Keratinocyte (primary cell): ENCODE results near the gene VPS13C. TPM values are rescaled to one million over a fixed set of nuclear protein-coding genes. Genes with fewer than 3 reads are reported as not detected.

ENCODE experiments used
- DNase-seq: peaks from one replicate; pipeline ENCODE4 v3.0.0-alpha.2; 2011; ENCODE audit warnings: low read depth, missing footprints, low spot score
- FAIRE-seq: peaks from 2 replicates; lab custom pipeline; 2011; peaks lifted over from hg19 to GRCh38; lab: Jason Lieb, UNC
- H2AFZ ChIP-seq: 2 replicates; pipeline ENCODE4 v1.6.0; 2012; ENCODE audit warnings: low read length, control low read depth, inconsistent platforms; ENCODE audit not compliant: control insufficient read depth
- H3K27ac ChIP-seq: 2 replicates; pipeline ENCODE4 v1.5.1; 2011; ENCODE audit warnings: low read length; ENCODE audit not compliant: control insufficient read depth, insufficient read depth
- H3K27me3 ChIP-seq: 3 replicates; pipeline ENCODE4 v1.6.0; 2011; ENCODE audit warnings: low read length; ENCODE audit not compliant: control insufficient read depth, insufficient read depth; ENCODE audit errors: extremely low read depth
- H3K36me3 ChIP-seq, 2 experiments: 2 replicates in 1 of 2; 3 replicates in 1 of 2; pipeline ENCODE4 v1.5.1; 2011; ENCODE audit warnings: low read length in 2 of 2, mild to moderate bottlenecking in 1 of 2; ENCODE audit not compliant: control insufficient read depth in 2 of 2, insufficient read depth in 2 of 2; ENCODE audit errors: extremely low read depth in 1 of 2
- H3K4me1 ChIP-seq: 3 replicates; pipeline ENCODE4 v1.5.1; 2011; ENCODE audit warnings: low read length; ENCODE audit not compliant: control insufficient read depth, insufficient read depth; ENCODE audit errors: extremely low read depth
- H3K4me2 ChIP-seq: 3 replicates; pipeline ENCODE4 v1.6.0; 2011; ENCODE audit warnings: low read depth, low read length; ENCODE audit not compliant: control insufficient read depth, insufficient read depth; ENCODE audit errors: extremely low read depth
- H3K4me3 ChIP-seq, 3 experiments: fragments of 200-600 bp in 1 of 3; sonication (generic) in 1 of 3; 2 replicates in 2 of 3; 3 replicates in 1 of 3; pipeline ENCODE4 v1.5.1; 2011 to 2016; ENCODE audit warnings: low read length in 3 of 3, mild to moderate bottlenecking in 3 of 3, control low read depth in 2 of 3, inconsistent platforms in 1 of 3, low read depth in 1 of 3, mixed read lengths in 1 of 3, mixed run types in 1 of 3, moderate library complexity in 1 of 3; ENCODE audit not compliant: control insufficient read depth in 2 of 3, insufficient read depth in 2 of 3; ENCODE audit errors: extremely low read depth in 1 of 3
- H3K79me2 ChIP-seq: 2 replicates; pipeline ENCODE4 v1.6.0; 2012; ENCODE audit warnings: low read length; ENCODE audit not compliant: control insufficient read depth, insufficient read depth
- H3K9ac ChIP-seq: 3 replicates; pipeline ENCODE4 v1.6.0; 2011; ENCODE audit warnings: low read length; ENCODE audit not compliant: control insufficient read depth, insufficient read depth; ENCODE audit errors: extremely low read depth
- H3K9me1 ChIP-seq: 3 replicates; pipeline ENCODE4 v1.6.0; 2011; ENCODE audit warnings: low read length; ENCODE audit not compliant: control insufficient read depth, insufficient read depth; ENCODE audit errors: extremely low read depth
- H3K9me3 ChIP-seq: 2 replicates; pipeline ENCODE4 v1.5.1; 2012; ENCODE audit warnings: low read depth, low read length; ENCODE audit not compliant: control insufficient read depth
- H4K20me1 ChIP-seq: 3 replicates; pipeline ENCODE4 v1.6.0; 2011; ENCODE audit warnings: low read length; ENCODE audit not compliant: control insufficient read depth, insufficient read depth; ENCODE audit errors: extremely low read depth
- EZH2 ChIP-seq: IDR thresholded peaks from one replicate; pipeline ENCODE4 v1.6.1; 2012; ENCODE audit warnings: inconsistent platforms, mild to moderate bottlenecking, low read length, moderate library complexity
- dilution Hi-C: fragments of 300-500 bp; cut with MboI; formaldehyde crosslinking; loops from one replicate; pipeline ENCODE4 v1.7.0; 2020; ENCODE audit warnings: low sequenced_read_pairs; ENCODE audit not compliant: extremely low pct_ligation_motif_present
- polyA plus RNA-seq, 5 experiments: library from polyadenylated mRNA; depleted of rRNA in 3 of 5; stranded (reverse) in 3 of 5; stranded (forward) in 1 of 5; unstranded in 1 of 5; fragments of >200 nt; gene quantifications; 1 replicate in 1 of 5; 2 replicates in 3 of 5; 3 replicates in 1 of 5; pipeline versions ENCODE4 v1.2.1 to v1.2.3, GENCODE V29; 2011 to 2012; ENCODE audit warnings: missing spikeins in 2 of 5, low read depth in 1 of 5, low replicate concordance in 1 of 5
- TF ChIP-seq, protein P1 (sequence below), 3 experiments: IDR thresholded peaks in 1 of 3; conservative IDR thresholded peaks in 1 of 3; optimal IDR thresholded peaks in 1 of 3; 2 replicates in 2 of 3; 3 replicates in 1 of 3; pipeline versions ENCODE3 to v1.5.1; 2011; ENCODE audit warnings: low read length in 3 of 3, mild to moderate bottlenecking in 3 of 3, moderate library complexity in 2 of 3, control low read depth in 1 of 3, inconsistent platforms in 1 of 3; ENCODE audit not compliant: insufficient read depth in 2 of 3; ENCODE audit errors: extremely low read depth in 1 of 3

VPS13C gene
- polyA plus RNA-seq, 1 donor (not counting 4 experiments of a cell fraction or from before 2014, with no cell fraction given), result 13.5 TPM

- no peaks in the 10 kb centered on the region for H3K9me1 ChIP-seq
- dilution Hi-C loops, result no loop called here
- no peak overlapping the region for H3K4me2 ChIP-seq
- no peak overlapping the region for H3K27ac ChIP-seq
- TF ChIP-seq EZH2, result no peak
- TF ChIP-seq, protein P1, sequence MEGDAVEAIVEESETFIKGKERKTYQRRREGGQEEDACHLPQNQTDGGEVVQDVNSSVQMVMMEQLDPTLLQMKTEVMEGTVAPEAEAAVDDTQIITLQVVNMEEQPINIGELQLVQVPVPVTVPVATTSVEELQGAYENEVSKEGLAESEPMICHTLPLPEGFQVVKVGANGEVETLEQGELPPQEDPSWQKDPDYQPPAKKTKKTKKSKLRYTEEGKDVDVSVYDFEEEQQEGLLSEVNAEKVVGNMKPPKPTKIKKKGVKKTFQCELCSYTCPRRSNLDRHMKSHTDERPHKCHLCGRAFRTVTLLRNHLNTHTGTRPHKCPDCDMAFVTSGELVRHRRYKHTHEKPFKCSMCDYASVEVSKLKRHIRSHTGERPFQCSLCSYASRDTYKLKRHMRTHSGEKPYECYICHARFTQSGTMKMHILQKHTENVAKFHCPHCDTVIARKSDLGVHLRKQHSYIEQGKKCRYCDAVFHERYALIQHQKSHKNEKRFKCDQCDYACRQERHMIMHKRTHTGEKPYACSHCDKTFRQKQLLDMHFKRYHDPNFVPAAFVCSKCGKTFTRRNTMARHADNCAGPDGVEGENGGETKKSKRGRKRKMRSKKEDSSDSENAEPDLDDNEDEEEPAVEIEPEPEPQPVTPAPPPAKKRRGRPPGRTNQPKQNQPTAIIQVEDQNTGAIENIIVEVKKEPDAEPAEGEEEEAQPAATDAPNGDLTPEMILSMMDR (optimal IDR thresholded peaks at IDR 0.05 in 1 of 3, IDR thresholded peaks at IDR 0.05 in 1 of 3, conservative IDR thresholded peaks at IDR 0.05 in 1 of 3; ENCODE audit: extremely low read depth in 1 of 3, insufficient read depth in 2 of 3, low read length in 3 of 3), result no peak
- no peak overlapping the region for H3K9ac ChIP-seq
- H3K9me3 ChIP-seq, result no peaks in the 10 kb centered on the region
- H3K79me2 ChIP-seq, result peaks cover 48% of the 10 kb centered on the region
- peaks cover 6% of the 10 kb centered on the region for H3K4me1 ChIP-seq
- no peak for DNase-seq
- H3K4me3 ChIP-seq, result no peak overlapping the region
- H3K36me3 ChIP-seq, result no peaks in the 10 kb centered on the region
- FAIRE-seq, result no peak
- H4K20me1 ChIP-seq, result peaks cover 5% of the 10 kb centered on the region
- H2AFZ ChIP-seq, result no peak overlapping the region
- H3K27me3 ChIP-seq, result no peaks in the 10 kb centered on the region
These were observed 5.3 kb downstream of the VPS13C start for GRCh38 chr15:62054979-62055378.

- Histone ChIP-seq H3K9me1 (no peaks in the 10 kb centered on the region), H3K27me3 (no peaks in the 10 kb centered on the region), H3K27ac (no peak overlapping the region), H2AFZ (no peak overlapping the region), H3K36me3 (no peaks in the 10 kb centered on the region), H3K9ac (no peak overlapping the region), H3K4me2 (no peak overlapping the region), H4K20me1 (peaks cover 5% of the 10 kb centered on the region), H3K9me3 (no peaks in the 10 kb centered on the region), H3K79me2 (peaks cover 36% of the 10 kb centered on the region), H3K4me1 (no peaks in the 10 kb centered on the region), H3K4me3 (no peak overlapping the region)
- dilution Hi-C loops, result no loop called here
- DNase-seq (no peak), FAIRE-seq (no peak)
- TF ChIP-seq EZH2, result no peak
- TF ChIP-seq, protein P1 (optimal IDR thresholded peaks at IDR 0.05 in 1 of 3, IDR thresholded peaks at IDR 0.05 in 1 of 3, conservative IDR thresholded peaks at IDR 0.05 in 1 of 3; ENCODE audit: extremely low read depth in 1 of 3, insufficient read depth in 2 of 3, low read length in 3 of 3), result no peak
These were observed 6.7 kb downstream of the VPS13C start for GRCh38 chr15:62053439-62054085.
